LNCaP clone FGC (cell line): ENCODE measurements around the gene GABARAPL1.

Experiments used
- DNase-seq: peaks from one replicate; pipeline ENCODE4 v3.0.0-alpha.2; 2011; ENCODE audit warnings: low read depth
- H3K4me3 ChIP-seq: 2 replicates; pipeline ENCODE4 v1.5.1; 2011; ENCODE audit warnings: mild to moderate bottlenecking, low read depth, low read length, control low read depth
- TF ChIP-seq, protein P1 (sequence below): IDR thresholded peaks from 2 replicates; pipeline ENCODE4 v1.5.1; 2012; ENCODE audit warnings: mild to moderate bottlenecking; ENCODE audit not compliant: control insufficient read depth, insufficient read depth; ENCODE audit errors: extremely low read depth

GABARAPL1 gene

DNA sequence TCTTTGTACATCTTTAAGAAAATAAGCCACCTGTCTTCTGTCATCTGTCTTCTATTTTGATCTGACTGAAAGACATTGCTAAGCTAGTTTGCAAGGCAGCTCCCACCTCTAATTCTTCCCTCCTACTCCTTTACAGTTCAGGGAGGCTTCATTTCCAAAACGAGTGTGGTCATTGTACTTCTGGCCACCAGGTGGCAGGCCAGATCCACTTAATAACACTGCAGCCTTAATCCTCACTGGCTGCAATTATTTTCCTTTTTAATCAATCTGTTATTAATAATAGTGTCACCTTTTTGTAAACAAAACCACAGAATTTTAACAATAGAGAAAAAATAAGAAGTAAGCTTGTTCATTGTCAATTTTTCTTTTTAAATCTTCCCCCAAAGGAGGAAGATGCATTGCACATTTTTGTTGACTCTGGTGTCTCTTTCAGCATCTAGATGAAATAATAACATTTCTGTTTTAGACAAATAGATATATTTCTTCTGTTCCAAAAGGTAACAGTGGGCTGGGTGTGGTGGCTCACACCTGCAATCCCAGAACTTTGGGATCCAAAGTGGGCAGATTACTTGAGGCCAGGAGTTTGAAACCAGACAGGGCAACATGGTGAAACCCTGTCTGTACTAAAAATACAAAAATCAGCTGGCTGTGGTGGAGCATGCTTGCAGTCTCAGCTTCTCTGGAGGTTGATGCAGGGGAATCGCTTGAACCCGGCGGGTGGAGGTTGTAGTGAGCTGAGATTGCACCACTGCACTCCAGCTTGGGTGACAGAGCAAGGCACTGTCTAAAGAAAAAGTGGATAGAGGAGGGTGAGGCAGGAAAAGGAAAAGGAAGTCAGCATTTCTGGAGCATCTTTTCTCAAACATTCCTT, 23.3 kb downstream of the GABARAPL1 start:
- H3K4me3 ChIP-seq, result no peak overlapping the region
- DNase-seq, result no peak
- TF ChIP-seq, protein P1, sequence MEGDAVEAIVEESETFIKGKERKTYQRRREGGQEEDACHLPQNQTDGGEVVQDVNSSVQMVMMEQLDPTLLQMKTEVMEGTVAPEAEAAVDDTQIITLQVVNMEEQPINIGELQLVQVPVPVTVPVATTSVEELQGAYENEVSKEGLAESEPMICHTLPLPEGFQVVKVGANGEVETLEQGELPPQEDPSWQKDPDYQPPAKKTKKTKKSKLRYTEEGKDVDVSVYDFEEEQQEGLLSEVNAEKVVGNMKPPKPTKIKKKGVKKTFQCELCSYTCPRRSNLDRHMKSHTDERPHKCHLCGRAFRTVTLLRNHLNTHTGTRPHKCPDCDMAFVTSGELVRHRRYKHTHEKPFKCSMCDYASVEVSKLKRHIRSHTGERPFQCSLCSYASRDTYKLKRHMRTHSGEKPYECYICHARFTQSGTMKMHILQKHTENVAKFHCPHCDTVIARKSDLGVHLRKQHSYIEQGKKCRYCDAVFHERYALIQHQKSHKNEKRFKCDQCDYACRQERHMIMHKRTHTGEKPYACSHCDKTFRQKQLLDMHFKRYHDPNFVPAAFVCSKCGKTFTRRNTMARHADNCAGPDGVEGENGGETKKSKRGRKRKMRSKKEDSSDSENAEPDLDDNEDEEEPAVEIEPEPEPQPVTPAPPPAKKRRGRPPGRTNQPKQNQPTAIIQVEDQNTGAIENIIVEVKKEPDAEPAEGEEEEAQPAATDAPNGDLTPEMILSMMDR, result peak; percentile 90

DNA sequence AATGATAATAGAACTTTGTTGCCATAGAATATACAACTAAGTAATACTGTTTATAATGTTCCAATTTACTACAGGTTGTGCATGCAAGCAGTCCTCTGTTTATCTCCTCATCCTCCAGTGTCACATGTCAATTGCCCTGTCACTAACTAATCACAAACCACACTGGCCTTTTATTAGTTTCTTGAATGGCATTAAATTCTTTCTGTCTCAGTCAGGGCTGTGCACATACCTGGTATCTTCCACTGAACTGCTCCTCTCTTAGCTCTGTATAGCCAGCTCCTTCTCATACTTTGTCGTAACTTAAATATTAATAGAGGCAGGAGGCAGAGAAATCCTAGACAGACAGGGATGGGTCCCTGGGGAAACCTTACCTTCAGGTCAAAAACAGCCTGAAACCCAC, 24.0 kb downstream of the GABARAPL1 start:
- H3K4me3 ChIP-seq, result no peak overlapping the region
- DNase-seq, result no peak
- TF ChIP-seq, protein P1, result no peak

DNA sequence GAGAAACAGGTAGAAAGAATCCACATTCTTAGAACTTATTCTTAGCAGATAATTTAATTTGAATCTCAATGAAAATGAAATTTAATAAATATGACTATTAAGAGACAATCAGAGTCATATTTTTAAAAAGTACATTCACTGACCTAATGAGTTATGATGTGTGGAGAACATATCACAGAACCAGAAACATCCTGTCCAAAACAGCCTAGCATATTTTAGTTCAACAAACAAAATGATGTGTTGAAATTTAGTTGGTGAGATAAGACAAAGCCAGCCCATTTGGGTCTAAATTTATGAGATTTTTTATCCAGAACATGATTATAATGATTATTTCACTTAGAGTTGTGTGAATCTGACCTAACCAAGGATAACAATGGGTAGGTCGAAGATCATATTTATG, 25.8 kb downstream of the GABARAPL1 start:
- H3K4me3 ChIP-seq, result no peak overlapping the region
- TF ChIP-seq, protein P1, result no peak
- DNase-seq, result no peak

DNA sequence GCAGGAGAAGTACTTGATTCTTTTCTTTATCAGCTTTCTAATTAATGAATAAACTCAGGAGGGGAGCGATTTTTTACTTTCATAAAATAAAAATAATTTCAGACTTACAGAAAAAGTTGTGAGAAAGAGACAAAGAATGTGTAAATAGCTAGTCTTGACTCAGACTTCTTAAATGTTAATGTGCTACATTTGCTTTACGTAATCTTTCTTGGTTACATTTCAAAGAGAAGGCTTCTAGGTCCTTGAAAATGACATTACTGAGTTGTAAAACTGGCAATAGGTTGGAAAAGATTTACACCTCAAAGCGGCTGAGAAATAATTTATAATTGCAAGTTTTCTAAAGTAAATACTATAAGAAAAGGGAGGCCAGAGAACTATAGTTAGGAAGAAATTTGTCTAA, 28.6 kb downstream of the GABARAPL1 start:
- no peak for DNase-seq
- TF ChIP-seq, protein P1, result no peak

DNA sequence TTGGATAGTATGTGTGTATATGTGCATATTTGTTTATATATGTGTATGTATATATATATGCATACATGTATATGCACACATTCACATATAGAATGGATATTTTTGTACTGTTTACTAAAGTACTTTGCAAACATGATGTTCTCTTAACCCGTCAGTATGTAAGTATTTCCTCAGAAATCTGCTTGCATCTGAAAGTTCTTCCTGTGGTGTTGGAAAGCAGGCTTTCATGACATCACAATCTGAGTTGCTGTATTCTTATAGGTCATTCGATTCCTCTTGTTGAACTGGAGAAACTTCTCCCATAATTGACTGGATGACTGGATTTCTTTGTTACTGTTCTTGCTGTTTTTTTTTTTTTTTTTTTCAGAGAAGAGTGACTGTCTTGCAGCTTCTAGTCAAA, 29.1 kb downstream of the GABARAPL1 start:
- TF ChIP-seq, protein P1, result no peak
- DNase-seq, result no peak
- H3K4me3 ChIP-seq, result no peak overlapping the region

More for the DNA sequence above, 28.6 kb downstream of the GABARAPL1 start:
- no peak overlapping the region for H3K4me3 ChIP-seq

DNA sequence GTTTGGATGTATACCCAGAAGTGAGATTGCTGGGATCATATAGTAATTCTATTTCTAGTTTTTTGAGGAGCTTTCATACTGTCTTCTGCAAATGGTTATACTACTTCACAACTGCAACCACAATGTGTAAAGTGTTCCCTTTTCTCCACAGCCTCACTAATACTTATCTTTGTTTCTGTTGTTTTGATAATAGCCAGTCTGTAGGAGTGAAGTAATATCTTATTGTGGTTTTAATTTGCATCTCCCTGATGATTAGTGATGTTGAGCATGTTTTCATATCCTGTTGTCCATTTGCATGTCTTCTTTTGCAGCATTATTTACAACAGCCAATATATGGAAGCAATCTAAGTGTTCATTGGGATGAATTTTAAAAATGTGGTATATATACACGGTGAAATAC, 29.9 kb downstream of the GABARAPL1 start:
- H3K4me3 ChIP-seq, result no peak overlapping the region
- TF ChIP-seq, protein P1, result no peak
- DNase-seq, result no peak

DNA sequence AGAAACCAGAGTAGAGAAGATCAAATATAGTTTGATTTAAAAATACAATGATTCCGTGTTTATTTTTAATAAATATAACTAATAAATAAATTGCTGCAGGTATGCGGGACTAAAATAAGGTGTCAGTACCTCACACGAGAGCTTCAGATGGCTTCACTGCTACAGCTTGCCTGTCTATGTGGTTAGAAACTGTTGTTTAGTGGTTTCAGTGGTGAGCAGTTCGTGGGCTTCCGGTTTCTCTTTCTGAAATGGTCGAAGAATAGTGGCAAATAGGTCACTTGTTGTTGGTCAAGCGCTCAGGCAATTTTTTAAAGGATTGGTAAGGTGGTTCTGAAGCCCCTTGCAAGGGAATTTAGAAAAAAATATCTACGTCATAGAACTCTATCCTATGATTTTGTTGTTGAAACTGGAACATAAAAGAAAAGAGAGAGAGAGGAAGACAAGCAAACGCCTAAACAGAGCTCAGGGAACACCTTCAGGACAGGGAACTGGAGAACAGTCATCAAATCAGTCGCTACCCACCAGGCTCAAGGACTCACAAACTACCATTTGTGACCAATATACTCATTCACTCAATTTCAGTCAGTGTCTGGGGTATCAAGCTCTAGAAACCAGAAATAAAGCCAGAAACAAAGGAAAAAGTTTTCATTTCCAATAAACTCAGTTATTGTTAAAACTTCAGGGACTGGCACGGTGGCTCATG, 31.3 kb downstream of the GABARAPL1 start:
- no peak overlapping the region for H3K4me3 ChIP-seq
- TF ChIP-seq, protein P1, result no peak
- DNase-seq, result no peak
